AG09319 (cell line): Measurements from ENCODE around the gene DCAF6.

ENCODE experiments used
- DNase-seq: peaks from one replicate; pipeline ENCODE4 v3.0.0-alpha.2; 2010; ENCODE audit warnings: low read depth; ENCODE audit errors: extremely low read depth
- CTCF ChIP-seq: IDR thresholded peaks from 2 replicates; pipeline ENCODE4 v1.5.1; 2011; ENCODE audit warnings: low read depth, mild to moderate bottlenecking, inconsistent platforms, low read length, moderate library complexity

Gene DCAF6

DNA sequence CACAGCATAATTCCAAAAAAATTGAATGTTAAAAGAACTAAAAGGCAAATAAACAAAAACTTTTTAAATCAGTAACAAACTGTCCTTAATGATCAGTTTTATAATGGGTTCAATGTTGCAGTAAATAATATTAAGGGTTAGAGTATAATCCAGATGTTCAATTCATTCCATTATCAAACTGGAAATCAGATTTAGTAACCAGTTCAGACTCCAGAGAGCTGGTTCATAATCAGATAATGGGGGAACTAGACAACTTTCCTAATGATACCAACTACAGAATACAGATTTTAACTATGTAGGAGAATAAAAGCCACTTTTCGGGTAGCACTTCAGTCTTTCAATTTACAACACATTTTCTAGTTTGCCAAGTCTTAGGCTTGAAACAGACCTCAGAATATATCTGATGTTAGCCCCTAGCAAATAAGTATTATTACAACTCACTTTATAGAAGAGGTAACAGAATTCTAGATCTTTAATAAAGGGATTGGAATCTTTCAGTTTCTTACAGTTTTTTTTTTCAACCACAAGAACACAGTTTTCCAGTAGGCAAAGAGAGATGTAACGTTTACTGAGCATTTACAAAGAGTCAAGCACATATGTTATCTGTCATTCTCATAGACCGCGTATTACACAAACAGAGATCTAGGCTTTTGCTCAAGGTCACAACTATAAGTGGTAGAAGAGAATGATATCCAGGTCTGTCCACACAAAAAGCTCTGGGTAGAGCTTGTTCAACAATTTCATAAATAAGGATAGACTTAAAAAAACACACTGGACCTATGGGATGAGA lies 1.9 kb upstream of the DCAF6 start:
- no peak for TF ChIP-seq CTCF
- no peak for DNase-seq

- DNase-seq = no peak
Measured at GRCh38 chr1:167935216-167936067, 1.0 kb upstream of the DCAF6 start.

GRCh38 chr1:167936930-167937708 lies 636 bp downstream of the DCAF6 start, which contains the start of gene MPC2:
MPC2 (minus strand) TSS chr1:167937072; CDS start chr1:167935841, 1,231 bp downstream.
- TF ChIP-seq CTCF = no peak

More at GRCh38 chr1:167935216-167936067, 1.0 kb upstream of the DCAF6 start:
- no peak for TF ChIP-seq CTCF

DNA sequence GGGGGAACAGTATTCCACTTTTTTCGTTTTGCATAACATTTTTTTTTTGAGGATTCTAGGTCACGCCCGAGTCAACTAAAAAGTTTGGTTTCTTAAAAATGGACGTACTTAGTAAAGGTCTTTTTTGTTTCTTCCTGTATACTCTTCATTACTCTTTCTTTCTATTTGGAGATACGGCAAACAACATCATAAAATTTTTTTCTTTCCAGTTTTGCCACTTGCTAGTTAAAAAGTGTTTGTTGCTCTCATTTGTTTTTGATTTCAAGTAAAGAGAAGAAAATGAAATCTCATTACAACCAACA lies 1.2 kb downstream of the DCAF6 start:
- no peak for DNase-seq
- TF ChIP-seq CTCF = no peak

More at GRCh38 chr1:167936930-167937708, 636 bp downstream of the DCAF6 start, which contains the start of gene MPC2:
- peak; percentile 39 for DNase-seq

DNA sequence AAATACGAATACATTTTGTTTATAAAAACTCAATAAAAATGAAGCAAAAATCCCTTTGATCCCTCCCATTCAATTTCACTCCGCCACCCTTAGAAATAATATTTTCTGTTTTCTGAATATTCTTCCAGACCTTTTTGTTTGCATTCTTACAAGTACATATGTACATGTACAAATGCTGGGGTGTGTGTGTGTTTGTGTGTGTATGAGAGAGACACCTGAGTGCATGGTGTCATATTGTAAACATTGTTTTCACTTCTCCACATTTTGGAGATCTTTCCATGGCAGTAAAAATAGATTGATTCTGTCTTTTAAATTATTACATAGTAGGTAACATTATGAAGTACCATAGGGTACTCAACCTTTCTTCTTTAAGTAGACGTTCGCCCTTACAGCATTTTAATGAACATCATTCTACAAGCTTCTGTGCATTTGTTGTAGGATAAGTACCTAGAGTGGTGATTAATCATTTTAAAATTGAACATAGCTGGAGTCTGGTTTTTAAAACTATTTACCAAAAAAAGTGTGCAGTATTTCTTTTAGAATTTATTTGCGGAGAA lies 1.7 kb downstream of the DCAF6 start:
- TF ChIP-seq CTCF = no peak
- no peak for DNase-seq

DNA sequence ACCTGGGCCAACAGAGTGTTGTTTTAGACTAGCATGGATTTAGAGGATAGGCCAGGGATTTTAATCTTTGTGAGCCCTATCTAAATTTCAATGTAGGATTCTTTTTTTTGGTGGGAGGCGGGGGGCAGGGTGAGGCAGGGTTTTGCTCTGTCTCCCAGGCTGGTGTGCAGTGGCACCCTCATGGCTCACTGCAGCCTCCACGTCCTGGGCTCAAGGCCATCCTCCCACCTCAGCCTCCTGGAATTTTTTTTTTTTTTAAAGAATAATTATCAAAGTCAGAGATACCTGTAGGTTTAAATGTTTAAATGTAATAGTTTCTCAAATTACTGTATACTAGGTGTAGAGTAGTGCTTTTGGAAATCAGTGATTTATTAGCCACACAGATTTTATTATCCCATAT lies 3.8 kb downstream of the DCAF6 start:
- TF ChIP-seq CTCF = no peak
- DNase-seq = no peak
